ENCODE measurements around the gene GRIA4.

GRCh38 chr11:105923807-105924206, 313.9 kb downstream of the GRIA4 start:
- no peak for TF ChIP-seq CTCF (IDR thresholded peaks at IDR 0.05; ENCODE audit: low read depth, low read length, poor library complexity, severe bottlenecking)
- no peak for TF ChIP-seq EZH2phosphoT487 (IDR thresholded peaks at IDR 0.05; ENCODE audit: borderline replicate concordance, low read length)
